Measurements from ENCODE around the gene PRKCE. TPM values are rescaled to one million over a fixed set of nuclear protein-coding genes. Genes with fewer than 3 reads are reported as not detected.

The PRKCE gene
- total RNA-seq, 1 experiment from 2014 or later = 1.3 TPM

DNA sequence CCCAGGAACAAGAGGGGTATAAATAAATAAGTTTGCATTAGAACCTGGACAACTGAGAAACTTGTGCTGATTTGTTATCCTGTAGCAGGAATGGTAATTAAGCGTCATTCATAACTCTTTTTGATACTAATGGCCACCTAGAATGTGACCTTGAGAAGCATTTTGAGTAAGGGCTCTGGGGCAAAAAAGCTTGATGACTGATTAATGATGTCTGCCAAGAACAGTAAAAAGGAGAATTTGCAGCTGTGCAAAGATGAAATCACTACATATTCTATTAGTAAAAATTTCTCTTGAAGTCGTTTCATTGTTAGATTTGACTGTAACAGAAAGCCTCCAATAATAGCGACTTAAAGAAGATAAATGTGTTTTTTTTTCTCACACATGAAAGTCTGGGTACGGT is 157.7 kb downstream of the PRKCE start:
- Histone ChIP-seq H4K91ac (ENCODE audit: insufficient read length, low read depth, low read length) (no peak overlapping the region), H4K5ac (ENCODE audit: insufficient read length, low read depth, low read length) (no peak overlapping the region), H2AFZ (ENCODE audit: low read length) (no peak overlapping the region), H3K14ac (ENCODE audit: insufficient read depth, low read length) (no peak overlapping the region), H3K56ac (ENCODE audit: insufficient read length, low read depth, low read length) (no peak overlapping the region), H3K79me1 (ENCODE audit: insufficient read depth, low read depth, low read length, poor library complexity, severe bottlenecking) (no peaks in the 10 kb centered on the region), H3K9ac (ENCODE audit: extremely low read depth, insufficient read length, low read length) (no peak overlapping the region), H3K18ac (ENCODE audit: insufficient read length, low read depth, low read length) (no peak overlapping the region), H2BK20ac (ENCODE audit: low read depth, low read length, poor library complexity, severe bottlenecking) (no peak overlapping the region), H3K4ac (ENCODE audit: low read depth, low read length) (no peak overlapping the region), H4K8ac (replicated peaks; ENCODE audit: insufficient read length, low read depth, low read length) (no peak overlapping the region), H2AK5ac (ENCODE audit: insufficient read length, low read length) (no peak overlapping the region), H3T11ph (ENCODE audit: low read length) (no peak overlapping the region), H2BK12ac (ENCODE audit: insufficient read length, low read depth, low read length) (no peak overlapping the region), H3K4me1 (ENCODE audit: insufficient read depth, low read length) (no peaks in the 10 kb centered on the region), H3K79me2 (ENCODE audit: insufficient read depth, low read length) (no peaks in the 10 kb centered on the region), H3K9me3 (ENCODE audit: control insufficient read depth, low read depth, low read length) (no peaks in the 10 kb centered on the region), H2BK5ac (ENCODE audit: insufficient read length, low read length) (no peak overlapping the region), H3K23me2 (ENCODE audit: insufficient read length, low read depth, low read length, poor library complexity, severe bottlenecking) (no peaks in the 10 kb centered on the region), H3K4me2 (ENCODE audit: insufficient read depth, insufficient read length, low read length) (no peak overlapping the region), H4K20me1 (ENCODE audit: control insufficient read depth, insufficient read depth, insufficient read length) (no peaks in the 10 kb centered on the region), H3K27ac (ENCODE audit: insufficient read length, low read depth, low read length) (no peak overlapping the region), H2BK15ac (ENCODE audit: low read depth, low read length) (no peak overlapping the region), H3K23ac (ENCODE audit: insufficient read length, low read depth, low read length) (no peak overlapping the region), H2BK120ac (ENCODE audit: low read depth, low read length, poor library complexity, severe bottlenecking) (no peak overlapping the region), H3K27me3 (ENCODE audit: insufficient read depth, low read length) (no peaks in the 10 kb centered on the region)
- no peaks in the 10 kb centered on the region for H3K36me3 Mint-ChIP-seq (ENCODE audit: insufficient read depth in 1 of 3, low read depth in 3 of 3)
- TF ChIP-seq, protein P1, sequence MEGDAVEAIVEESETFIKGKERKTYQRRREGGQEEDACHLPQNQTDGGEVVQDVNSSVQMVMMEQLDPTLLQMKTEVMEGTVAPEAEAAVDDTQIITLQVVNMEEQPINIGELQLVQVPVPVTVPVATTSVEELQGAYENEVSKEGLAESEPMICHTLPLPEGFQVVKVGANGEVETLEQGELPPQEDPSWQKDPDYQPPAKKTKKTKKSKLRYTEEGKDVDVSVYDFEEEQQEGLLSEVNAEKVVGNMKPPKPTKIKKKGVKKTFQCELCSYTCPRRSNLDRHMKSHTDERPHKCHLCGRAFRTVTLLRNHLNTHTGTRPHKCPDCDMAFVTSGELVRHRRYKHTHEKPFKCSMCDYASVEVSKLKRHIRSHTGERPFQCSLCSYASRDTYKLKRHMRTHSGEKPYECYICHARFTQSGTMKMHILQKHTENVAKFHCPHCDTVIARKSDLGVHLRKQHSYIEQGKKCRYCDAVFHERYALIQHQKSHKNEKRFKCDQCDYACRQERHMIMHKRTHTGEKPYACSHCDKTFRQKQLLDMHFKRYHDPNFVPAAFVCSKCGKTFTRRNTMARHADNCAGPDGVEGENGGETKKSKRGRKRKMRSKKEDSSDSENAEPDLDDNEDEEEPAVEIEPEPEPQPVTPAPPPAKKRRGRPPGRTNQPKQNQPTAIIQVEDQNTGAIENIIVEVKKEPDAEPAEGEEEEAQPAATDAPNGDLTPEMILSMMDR (conservative IDR thresholded peaks at IDR 0.05) = no peak
- no peak for DNase-seq
- no peak overlapping the region for H3K4me3 Mint-ChIP-seq
- peaks cover 34 to 36% of the 10 kb centered on the region in 2 experiments for H3K4me1 Mint-ChIP-seq
- no peaks in the 10 kb centered on the region for H3K9me3 Mint-ChIP-seq
- H3K27ac Mint-ChIP-seq = no peak overlapping the region
- H3K27me3 Mint-ChIP-seq (ENCODE audit: low read depth) = peaks cover 6% of the 10 kb centered on the region
- no CpG with 5 or more reads among the region's 4 CpGs for WGBS (ENCODE audit: extremely low coverage, insufficient read length, low lambda C conversion rate)
